Smooth muscle cell of bladder (primary cell): ENCODE results near the gene GCG. TPM values are rescaled to one million over a fixed set of nuclear protein-coding genes. Genes with fewer than 3 reads are reported as not detected.

Source experiments
- total RNA-seq: library from RNA; depleted of rRNA; stranded (reverse); fragments of >200 nt; gene quantifications from 2 replicates; pipeline ENCODE4 v1.2.3, GENCODE V29; 2014

Gene GCG
- 0.14 TPM in 1 of 2 replicates, not detected in the other for total RNA-seq

DNA sequence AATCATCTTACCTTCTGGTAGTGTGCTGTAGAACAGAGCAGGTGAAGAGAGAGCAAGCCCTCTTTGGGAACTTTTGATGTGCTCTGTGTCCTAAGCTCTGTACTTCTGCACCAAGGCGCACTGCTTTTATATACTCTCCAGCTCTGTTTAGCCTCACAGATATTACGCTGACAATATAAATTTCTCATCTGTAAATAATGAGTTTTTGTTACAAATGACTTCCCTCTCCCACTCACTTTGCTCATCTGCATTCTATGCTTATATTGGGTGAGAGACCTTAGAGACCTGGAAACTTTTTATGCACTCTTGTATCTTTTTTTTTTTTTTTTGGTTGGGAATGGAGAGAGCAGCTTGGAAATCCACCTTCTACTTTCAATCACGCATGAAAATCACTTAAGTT is at the start of gene GCG:
Gene GCG, minus strand, starts transcription at position 101 of the 400 bp plus-strand sequence. CDS start 3,069 bp downstream, outside the sequence.

Other genes with a start within 250 kb of the GCG start
- gene DPP4, start 78.0 kb downstream of the GCG start, total RNA-seq: 235 and 251 TPM in 2 replicates
- 148 and 197 TPM in 2 replicates for gene FAP, start 91.2 kb upstream of the GCG start, total RNA-seq
- gene IFIH1, start 166.4 kb upstream of the GCG start, total RNA-seq: 3.4 and 4.8 TPM in 2 replicates
- gene GCA, start 191.9 kb upstream of the GCG start, total RNA-seq: 2.0 and 3.7 TPM in 2 replicates